Activated T-cell treated with anti-CD3 and anti-CD28 coated beads, Interleukin-2, amount 50 U/mL, for 48 hours (primary cell): ENCODE data around the gene DTX1.

Experiments used
- DNase-seq, 2 experiments: peaks; one replicate each; pipeline ENCODE4 v3.0.0-alpha.2; 2020

Gene DTX1

GRCh38 chr12:113055594-113056380 is 743 bp upstream of the DTX1 start:
- DNase-seq, result no peak

- no peak for DNase-seq
Observed at GRCh38 chr12:113056381-113056630, 224 bp upstream of the DTX1 start.

DNA sequence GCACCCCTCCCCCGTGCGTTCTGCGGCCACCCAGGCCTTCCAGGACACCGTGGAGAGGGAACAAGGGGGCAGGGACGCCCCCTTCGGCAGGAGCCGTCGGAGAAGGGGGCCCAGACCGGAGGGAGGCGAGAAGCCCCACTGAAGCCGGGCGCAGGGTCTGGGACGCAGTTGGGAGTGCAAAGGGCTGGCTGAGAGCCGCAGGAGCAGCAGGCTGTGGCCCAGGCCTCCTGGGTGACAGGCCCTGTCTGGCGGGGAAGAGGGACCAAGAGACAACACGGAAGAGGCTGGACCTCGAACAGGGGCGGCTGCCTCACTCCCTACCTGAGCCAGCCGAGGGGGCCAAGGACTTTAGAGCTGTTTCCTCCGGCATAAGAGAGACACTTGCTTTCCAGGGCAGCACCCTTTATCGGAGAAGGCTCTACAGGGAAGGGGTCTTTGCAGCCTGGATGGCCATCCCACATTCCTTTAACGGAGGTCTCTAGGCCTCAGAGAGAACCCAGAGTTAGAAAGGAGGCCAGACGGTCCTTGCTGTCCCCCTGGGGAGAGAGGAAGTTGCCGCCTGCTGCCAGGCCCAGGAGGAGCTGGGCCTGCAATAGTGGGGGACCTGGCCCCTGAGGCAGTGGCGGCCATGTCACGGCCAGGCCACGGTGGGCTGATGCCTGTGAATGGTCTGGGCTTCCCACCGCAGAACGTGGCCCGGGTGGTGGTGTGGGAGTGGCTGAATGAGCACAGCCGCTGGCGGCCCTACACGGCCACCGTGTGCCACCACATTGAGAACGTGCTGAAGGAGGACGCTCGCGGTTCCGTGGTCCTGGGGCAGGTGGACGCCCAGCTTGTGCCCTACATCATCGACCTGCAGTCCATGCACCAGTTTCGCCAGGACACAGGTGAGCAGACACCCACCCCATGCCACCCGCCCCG is 1.3 kb downstream of the DTX1 start:
- DNase-seq, result no peak

DNA sequence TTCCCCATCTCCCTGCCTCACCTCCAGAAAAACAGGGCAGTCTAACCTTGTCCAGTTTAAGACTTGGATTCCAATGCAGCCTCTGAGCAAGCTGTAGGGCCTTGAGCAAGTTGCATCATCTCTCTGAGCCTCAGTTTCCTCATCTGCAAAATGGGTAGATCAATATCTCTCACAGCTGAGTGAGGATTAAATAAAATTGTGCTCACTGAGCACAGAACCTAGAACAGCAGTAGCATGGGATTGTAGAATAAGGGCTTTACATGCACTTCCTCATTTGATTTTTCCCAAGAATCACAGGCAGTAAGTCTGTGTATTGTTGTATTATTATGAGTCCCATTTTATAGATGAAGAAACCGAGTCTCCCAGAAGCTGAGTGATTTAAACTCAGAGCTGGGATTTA is 2.0 kb downstream of the DTX1 start:
- no peak for DNase-seq

GRCh38 chr12:113059071-113059595 is 2.6 kb downstream of the DTX1 start:
- peak; percentile 41 to 54 for DNase-seq

DNA sequence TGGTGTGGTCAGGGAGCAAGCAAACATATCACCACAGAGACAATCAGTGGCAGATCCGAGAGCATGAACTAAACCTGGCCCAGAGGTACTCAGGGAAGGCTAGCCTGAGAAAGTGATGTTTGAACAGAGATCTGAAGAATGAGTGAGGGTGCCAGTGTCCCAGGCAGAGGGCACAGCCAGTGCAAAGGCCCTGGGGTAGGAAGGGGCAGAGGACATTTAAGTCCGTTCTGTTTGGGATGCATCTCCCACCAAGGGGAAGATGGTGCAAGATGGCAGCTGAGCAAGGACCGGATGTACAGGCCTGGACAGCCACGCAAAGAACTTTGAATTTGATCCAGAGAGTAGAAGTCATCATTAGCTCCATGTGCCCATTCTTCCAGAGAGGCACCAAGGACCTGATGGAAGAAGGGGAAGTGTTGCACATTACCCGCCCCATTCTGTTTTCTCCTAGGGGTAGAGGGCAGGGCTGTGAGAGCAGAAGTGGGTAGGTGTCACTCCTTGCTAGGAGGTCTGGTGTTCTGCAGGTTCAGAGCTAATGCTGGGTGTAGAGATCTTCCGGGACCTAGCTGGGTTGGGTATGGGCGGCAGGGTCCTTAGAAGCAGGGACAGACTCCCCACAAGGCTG is 3.9 kb downstream of the DTX1 start:
- DNase-seq, result no peak

DNA sequence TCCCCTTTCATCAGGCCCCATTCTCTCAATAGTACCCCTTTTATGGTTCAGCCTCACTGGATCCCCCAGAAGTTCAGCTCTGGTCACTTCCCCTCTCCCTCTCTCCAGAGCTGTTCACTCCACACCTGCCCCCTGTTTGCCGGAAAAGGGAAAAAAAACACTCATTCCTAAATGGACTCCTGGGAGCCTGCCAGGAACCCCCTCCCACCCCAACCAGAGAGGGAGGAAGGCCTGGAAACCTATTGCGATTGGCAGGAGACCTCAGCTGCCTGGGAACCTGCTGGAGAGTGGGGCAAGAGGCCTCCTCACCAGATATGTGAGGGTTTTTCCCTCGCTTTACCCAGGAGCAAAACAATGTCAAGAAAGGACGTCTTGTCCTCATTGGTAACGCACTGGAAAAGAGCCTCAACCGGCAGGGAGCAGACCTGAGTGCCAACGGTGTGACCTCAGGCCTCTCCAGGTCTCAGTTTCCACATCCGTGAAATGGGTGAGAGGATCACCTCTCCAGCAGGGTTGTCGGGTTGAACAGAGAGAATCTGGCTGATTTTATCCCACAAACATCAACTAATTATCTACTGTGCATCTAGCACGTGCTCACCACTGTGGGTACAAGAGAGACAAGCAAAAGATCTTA is 4.6 kb downstream of the DTX1 start:
- DNase-seq, result no peak

DNA sequence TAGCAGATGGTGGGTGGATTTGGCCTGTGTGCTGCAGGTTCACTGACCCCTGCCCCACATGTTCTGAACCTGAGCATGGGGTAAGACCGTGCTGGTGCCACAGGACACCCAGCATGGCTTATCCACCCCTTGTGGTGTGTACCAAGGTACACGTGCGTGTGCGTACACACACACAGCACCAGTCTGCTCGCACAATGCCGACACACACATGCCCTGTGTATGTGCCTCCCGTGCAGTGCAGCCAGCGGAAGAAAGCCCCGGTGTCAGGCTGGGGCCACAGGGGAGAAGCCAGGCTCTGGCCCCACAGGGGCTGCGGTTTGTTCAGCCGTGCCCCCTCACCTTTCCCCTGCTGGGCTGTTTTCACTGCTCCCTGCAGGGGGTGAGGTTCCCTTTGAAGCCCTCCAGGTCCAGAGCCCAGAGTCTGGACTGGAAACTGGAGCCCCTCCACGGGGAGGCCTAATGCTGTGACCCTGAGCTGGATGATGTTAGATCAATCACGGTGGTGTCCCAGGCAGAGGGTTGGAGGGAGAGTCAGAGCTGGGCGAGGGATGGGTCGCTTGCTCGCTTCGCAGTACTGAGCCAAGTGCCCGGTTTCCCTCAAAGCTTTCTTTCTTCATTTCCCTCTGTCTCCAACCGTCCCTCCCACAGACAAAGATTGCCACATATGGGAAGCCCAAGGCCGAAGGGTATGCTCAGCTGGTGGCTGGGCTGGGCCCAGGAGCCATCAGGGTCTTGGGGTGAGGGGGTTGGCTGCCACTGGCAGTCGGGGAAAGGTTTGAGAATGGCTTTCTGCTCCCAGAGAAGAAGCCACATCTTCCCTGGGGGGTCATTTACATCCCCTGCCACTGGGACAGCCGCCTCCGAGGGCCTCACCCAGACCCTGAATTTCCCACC is 6.2 kb downstream of the DTX1 start:
- no peak for DNase-seq

- no peak for DNase-seq
Observed at GRCh38 chr12:113063396-113064350, 7.1 kb downstream of the DTX1 start.

GRCh38 chr12:113064395-113065125 is 8.0 kb downstream of the DTX1 start:
- DNase-seq, result no peak

GRCh38 chr12:113065126-113066007 is 8.8 kb downstream of the DTX1 start:
- DNase-seq, result no peak

DNA sequence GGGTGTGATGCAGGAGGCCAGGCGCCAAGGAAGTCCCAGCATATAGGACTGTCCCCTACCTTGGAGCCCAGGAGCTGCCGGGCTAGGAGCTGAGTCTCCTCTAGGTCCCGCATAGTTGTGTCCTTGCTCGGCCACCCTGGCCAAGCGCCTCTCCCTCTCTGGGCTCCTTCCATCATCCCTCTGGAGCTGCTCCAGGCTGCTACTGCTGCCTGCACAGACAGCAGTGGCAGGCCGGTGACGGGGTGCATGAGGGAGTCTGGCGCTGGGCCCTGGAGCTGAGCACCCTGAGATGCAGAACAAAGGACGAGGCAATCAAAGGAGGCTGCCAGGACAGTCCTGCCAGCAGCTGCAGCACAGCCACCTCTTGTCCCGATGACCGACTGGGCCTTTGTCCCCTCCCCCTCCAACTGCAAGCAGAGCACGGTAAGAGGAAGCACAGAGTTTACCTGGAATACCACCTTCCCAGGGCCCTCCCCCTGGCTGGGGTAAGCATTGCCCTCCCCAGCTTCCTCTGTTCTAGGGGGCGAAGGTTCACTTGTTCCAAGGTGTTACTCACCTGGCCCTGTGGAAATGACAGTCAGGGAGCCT is 10.4 kb downstream of the DTX1 start:
- DNase-seq, result no peak

DNA sequence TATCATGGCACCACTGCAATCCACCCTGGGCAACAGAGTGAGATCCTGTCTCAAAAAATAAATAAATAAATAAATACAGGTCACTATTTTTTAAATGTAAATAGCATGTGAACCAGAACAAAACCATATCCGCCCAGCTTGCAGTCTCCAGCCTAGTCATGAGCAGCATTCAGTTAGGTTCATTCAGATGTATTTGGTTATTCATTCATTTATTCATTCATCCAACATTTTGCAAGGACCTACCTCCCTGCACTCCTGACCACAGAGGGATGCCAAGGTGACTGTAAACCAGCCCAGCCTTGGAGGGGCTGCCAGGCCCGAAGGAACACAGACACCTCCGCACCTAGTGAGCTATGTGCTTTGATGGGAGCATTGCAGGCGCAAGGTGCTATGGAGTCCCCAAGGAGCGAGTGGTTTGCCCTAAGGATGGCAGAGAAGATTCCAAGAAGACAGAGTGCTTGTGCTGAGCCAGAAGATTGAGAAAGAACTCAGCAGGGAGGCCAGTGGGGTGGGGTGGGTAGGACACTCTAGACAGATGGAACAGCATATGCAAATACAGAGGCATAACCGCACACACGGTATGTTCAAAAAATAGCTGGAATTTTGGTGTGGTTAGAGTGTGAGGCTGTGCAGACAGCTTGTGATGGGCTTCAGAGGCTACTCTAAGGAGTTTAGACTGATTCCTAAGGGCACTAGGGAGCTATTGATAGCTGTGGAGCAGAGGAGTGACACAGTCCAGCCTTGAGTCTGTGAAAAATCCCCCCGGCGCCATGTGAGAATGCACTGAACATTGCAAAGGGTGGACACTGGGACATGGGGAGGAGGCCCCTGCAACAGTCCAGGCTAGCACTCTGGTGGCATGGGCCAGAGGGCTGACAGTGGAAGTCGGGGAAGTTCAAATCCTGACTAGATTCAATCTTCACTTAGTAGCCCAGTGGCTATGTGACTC is 11.7 kb downstream of the DTX1 start:
- no peak for DNase-seq

DNA sequence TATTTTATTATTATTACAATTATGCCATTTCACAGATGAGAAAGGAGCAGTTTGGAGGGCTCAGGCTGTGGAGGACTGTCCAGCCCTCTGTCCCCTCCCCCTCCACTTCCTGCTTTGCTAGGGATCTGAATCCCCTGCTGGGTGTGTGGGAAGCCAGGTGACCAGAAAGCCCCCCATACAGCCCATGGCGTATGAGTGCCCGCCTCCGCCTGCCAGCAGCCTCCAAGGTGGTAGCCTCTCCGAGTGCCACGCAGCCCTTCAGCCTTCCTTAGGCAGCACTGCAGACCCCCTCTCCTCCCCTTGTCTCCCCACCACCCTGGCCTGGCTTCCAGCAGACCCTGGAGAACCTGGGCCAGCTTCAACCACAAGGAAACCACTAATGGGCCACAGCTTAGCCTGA is 12.6 kb downstream of the DTX1 start:
- DNase-seq, result no peak

- no peak for DNase-seq
Observed at GRCh38 chr12:113069751-113070116, 13.2 kb downstream of the DTX1 start.

- DNase-seq, result peak; percentile 73 to 77
Observed at GRCh38 chr12:113070117-113070906, 13.8 kb downstream of the DTX1 start.
